ENCODE data around the gene FOXK2. TPM values are rescaled to one million over a fixed set of nuclear protein-coding genes. Genes with fewer than 3 reads are reported as not detected.

FOXK2 gene
- total RNA-seq, 1 donor from 2014 or later, result 44.0 TPM

DNA sequence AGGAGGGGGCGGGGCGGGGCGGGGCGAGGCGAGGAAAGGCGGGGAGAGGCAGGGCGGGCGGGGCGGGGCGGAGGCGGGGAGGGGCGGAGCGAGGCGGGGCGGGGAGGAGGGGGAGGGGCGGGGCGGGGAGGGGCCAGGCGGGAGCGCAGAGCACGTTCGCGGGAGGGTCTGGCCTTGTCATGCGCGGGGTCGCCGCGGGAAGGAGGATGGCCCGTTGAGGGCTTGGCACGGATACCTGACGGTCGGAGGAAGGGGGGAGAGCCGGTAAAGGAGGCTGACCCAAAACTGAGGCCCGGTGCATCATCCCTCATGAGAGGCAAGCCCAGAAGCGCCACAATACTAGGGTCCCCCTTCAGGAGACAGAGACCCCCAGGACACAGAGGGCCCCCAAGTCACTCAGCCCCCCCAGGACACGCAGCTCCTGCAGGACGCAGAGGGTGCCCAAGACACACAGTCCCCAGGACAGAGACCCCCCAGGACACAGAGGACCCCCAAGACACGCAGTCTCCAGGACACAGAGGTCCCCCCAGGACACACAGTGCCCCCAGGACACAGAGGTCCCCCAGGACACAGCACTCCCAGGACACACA lies 129.3 kb downstream of the FOXK2 start:
- H3K4me3 ChIP-seq (ENCODE audit: low read depth, low read length), result peak overlapping the region; percentile 46
- peaks cover 3% of the 10 kb centered on the region for H3K36me3 ChIP-seq (ENCODE audit: control insufficient read depth, insufficient read depth, low read length)
- TF ChIP-seq, protein P1, sequence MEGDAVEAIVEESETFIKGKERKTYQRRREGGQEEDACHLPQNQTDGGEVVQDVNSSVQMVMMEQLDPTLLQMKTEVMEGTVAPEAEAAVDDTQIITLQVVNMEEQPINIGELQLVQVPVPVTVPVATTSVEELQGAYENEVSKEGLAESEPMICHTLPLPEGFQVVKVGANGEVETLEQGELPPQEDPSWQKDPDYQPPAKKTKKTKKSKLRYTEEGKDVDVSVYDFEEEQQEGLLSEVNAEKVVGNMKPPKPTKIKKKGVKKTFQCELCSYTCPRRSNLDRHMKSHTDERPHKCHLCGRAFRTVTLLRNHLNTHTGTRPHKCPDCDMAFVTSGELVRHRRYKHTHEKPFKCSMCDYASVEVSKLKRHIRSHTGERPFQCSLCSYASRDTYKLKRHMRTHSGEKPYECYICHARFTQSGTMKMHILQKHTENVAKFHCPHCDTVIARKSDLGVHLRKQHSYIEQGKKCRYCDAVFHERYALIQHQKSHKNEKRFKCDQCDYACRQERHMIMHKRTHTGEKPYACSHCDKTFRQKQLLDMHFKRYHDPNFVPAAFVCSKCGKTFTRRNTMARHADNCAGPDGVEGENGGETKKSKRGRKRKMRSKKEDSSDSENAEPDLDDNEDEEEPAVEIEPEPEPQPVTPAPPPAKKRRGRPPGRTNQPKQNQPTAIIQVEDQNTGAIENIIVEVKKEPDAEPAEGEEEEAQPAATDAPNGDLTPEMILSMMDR (IDR thresholded peaks at IDR 0.05; ENCODE audit: insufficient read depth, low read length, severe bottlenecking), result no peak
- FAIRE-seq (no peak), DNase-seq (ENCODE audit: low read depth) (no peak)
- H3K27me3 ChIP-seq (ENCODE audit: control insufficient read depth, insufficient read depth, low read length), result no peaks in the 10 kb centered on the region

GRCh38 chr17:82649501-82650261 lies 130.1 kb downstream of the FOXK2 start:
- TF ChIP-seq, protein P1 (IDR thresholded peaks at IDR 0.05; ENCODE audit: insufficient read depth, low read length, severe bottlenecking), result no peak
- no peak overlapping the region for H3K4me3 ChIP-seq (ENCODE audit: low read depth, low read length)
- FAIRE-seq (no peak), DNase-seq (ENCODE audit: low read depth) (no peak)
- H3K27me3 ChIP-seq (ENCODE audit: control insufficient read depth, insufficient read depth, low read length), result no peaks in the 10 kb centered on the region
- H3K36me3 ChIP-seq (ENCODE audit: control insufficient read depth, insufficient read depth, low read length), result no peaks in the 10 kb centered on the region

- no peak for DNase-seq (ENCODE audit: low read depth)
- TF ChIP-seq, protein P1 (IDR thresholded peaks at IDR 0.05; ENCODE audit: insufficient read depth, low read length, severe bottlenecking), result no peak
- Histone ChIP-seq H3K36me3 (ENCODE audit: control insufficient read depth, insufficient read depth, low read length) (no peaks in the 10 kb centered on the region), H3K4me3 (ENCODE audit: low read depth, low read length) (no peak overlapping the region), H3K27me3 (ENCODE audit: control insufficient read depth, insufficient read depth, low read length) (no peaks in the 10 kb centered on the region)
- no peak for FAIRE-seq
Observed at GRCh38 chr17:82650723-82651122, 131.2 kb downstream of the FOXK2 start.

- TF ChIP-seq, protein P1 (IDR thresholded peaks at IDR 0.05; ENCODE audit: insufficient read depth, low read length, severe bottlenecking), result no peak
- DNase-seq (ENCODE audit: low read depth) (no peak), FAIRE-seq (no peak)
- Histone ChIP-seq H3K27me3 (ENCODE audit: control insufficient read depth, insufficient read depth, low read length) (no peaks in the 10 kb centered on the region), H3K4me3 (ENCODE audit: low read depth, low read length) (no peak overlapping the region), H3K36me3 (ENCODE audit: control insufficient read depth, insufficient read depth, low read length) (peaks cover 2% of the 10 kb centered on the region)
Observed at GRCh38 chr17:82653651-82654528, 134.4 kb downstream of the FOXK2 start.

Other genes with a start within 250 kb of the FOXK2 start
- 64.9 and 72.4 TPM in 2 replicates for gene CSNK1D, start 246.0 kb upstream of the FOXK2 start, total RNA-seq
- gene CD7, start 202.1 kb upstream of the FOXK2 start, total RNA-seq, result not detected in 2 replicates
- gene SECTM1, start 186.0 kb upstream of the FOXK2 start, total RNA-seq, result 1.3 and 3.7 TPM in 2 replicates
- not detected in 2 replicates for gene TEX19, start 160.5 kb upstream of the FOXK2 start, total RNA-seq
- not detected in 2 replicates for gene UTS2R, start 148.0 kb upstream of the FOXK2 start, total RNA-seq
- gene HEXD, start 101.4 kb upstream of the FOXK2 start, total RNA-seq, result 8.2 and 9.7 TPM in 2 replicates
- gene OGFOD3, start 101.1 kb upstream of the FOXK2 start, total RNA-seq, result 25.0 and 26.5 TPM in 2 replicates
- 31.3 and 33.8 TPM in 2 replicates for gene CYBC1, start 69.0 kb upstream of the FOXK2 start, total RNA-seq
- 40.0 and 40.1 TPM in 2 replicates for gene NARF, start 61.0 kb upstream of the FOXK2 start, total RNA-seq
- 90.8 and 94.7 TPM in 2 replicates for gene WDR45B, start 128.7 kb downstream of the FOXK2 start, total RNA-seq
- 3.4 and 4.9 TPM in 2 replicates for gene RAB40B, start 179.0 kb downstream of the FOXK2 start, total RNA-seq
- 21.3 and 23.9 TPM in 2 replicates for gene FN3KRP, start 197.0 kb downstream of the FOXK2 start, total RNA-seq
- 3.7 and 4.5 TPM in 2 replicates for gene FN3K, start 215.9 kb downstream of the FOXK2 start, total RNA-seq
- gene TBCD, start 232.3 kb downstream of the FOXK2 start, total RNA-seq, result 22.6 and 23.3 TPM in 2 replicates

All from bronchial epithelial cell (primary cell).